Adrenal gland (tissue), 12 donors: ENCODE measurements around the gene C6orf15. TPM values are rescaled to one million over a fixed set of nuclear protein-coding genes. Genes with fewer than 3 reads are reported as not detected.

Source experiments
- DNase-seq, 7 donors: peaks; one replicate each; pipeline ENCODE4 v3.0.0-alpha.2; 2019 to 2020
- H3K27ac ChIP-seq, 5 donors: fragments of 200-600 bp; sonication (generic) in 4 of 5; 1 replicate in 3 of 5; 2 replicates in 2 of 5; pipeline versions ENCODE4 v1.5.1 to v1.8.0; 2016 to 2020; ENCODE audit warnings: mild to moderate bottlenecking in 1 of 5
- H3K27me3 ChIP-seq: fragments of 200-600 bp; 2 replicates; pipeline ENCODE4 v1.8.0; 2021
- H3K36me3 ChIP-seq, 2 donors: fragments of 200-600 bp; replicated peaks in 1 of 2; 1 replicate in 1 of 2; 2 replicates in 1 of 2; pipeline versions ENCODE4 v1.5.1 to v1.8.0; 2018 to 2022
- H3K4me1 ChIP-seq, 2 donors: fragments of 200-600 bp; replicated peaks in 1 of 2; 1 replicate in 1 of 2; 2 replicates in 1 of 2; pipeline versions ENCODE4 v1.5.1 to v1.8.0; 2018 to 2021
- H3K4me3 ChIP-seq, 4 donors: fragments of 200-600 bp; sonication (generic) in 3 of 4; one replicate each; pipeline ENCODE4 v1.5.1; 2016 to 2018
- H3K9me3 ChIP-seq, 3 donors: fragments of 200-600 bp; sonication (generic) in 1 of 3; replicated peaks in 1 of 3; 1 replicate in 2 of 3; 2 replicates in 1 of 3; pipeline versions ENCODE4 v1.5.1 to v1.8.0; 2016 to 2021
- CTCF ChIP-seq, 6 experiments: fragments of 450-650 bp in 4 of 6; fragments of 200-600 bp in 2 of 6; sonication (generic) in 1 of 6; IDR thresholded peaks; 1 replicate in 5 of 6; 2 replicates in 1 of 6; pipeline versions ENCODE4 v1.5.1 to v1.8.0; 2016 to 2021; ENCODE audit warnings: antibody characterized with exemption in 6 of 6, mild to moderate bottlenecking in 2 of 6, moderate library complexity in 1 of 6
- POLR2A ChIP-seq, 2 donors: fragments of 450-650 bp; IDR thresholded peaks; one replicate each; pipeline ENCODE4 v1.6.1; 2017; ENCODE audit warnings: antibody characterized with exemption in 2 of 2, mild to moderate bottlenecking in 2 of 2, moderate library complexity in 1 of 2
- WGBS, 4 donors: extraction: QIAGEN DNeasy Blood & Tissue Kit in 2 of 4; methylation state at CpG; one replicate each; pipeline versions ENCODE4 v1.1.5 to v1.1.7; 2013 to 2017; 5-methylcytosine and 5-hydroxymethylcytosine counted together
- intact Hi-C, 2 donors: fragments of 100-400 bp; cut with DNase I; formaldehyde crosslinking; loops; one replicate each; pipeline versions ENCODE4 v1.14.1 to v1.15.0; 2022 to 2023
- polyA plus RNA-seq, 3 donors: library from polyadenylated mRNA; stranded (reverse); fragments of 200-250 nt in 2 of 3; fragments of 350-450 nt in 1 of 3; fragmentation: Illumina TruSeq in 1 of 3; extraction: RNeasy Lipid Tissue Mini Kit (QIAGEN cat#74804) in 1 of 3; gene quantifications; one replicate each; pipeline ENCODE4 v1.2.3, GENCODE V29; 2013 to 2014
- total RNA-seq, 9 donors: library from RNA; depleted of rRNA in 4 of 9; stranded (reverse); fragments of >200 nt in 4 of 9; fragments of 120-200 nt in 1 of 9; fragmentation: NEBNext Ultra II Directional in 1 of 9; extraction: Animal tissue kit (Norgen Biotek cat#: 25700) in 1 of 9; gene quantifications; one replicate each; pipeline versions ENCODE4 v1.1.0 to v1.2.4, GENCODE V29; 2013 to 2023
- donor health status: healthy with polysubstance abuse.
- donor health status: Bipolar disorder and iron deficiency.
- donor health status: DM: yes; HTN: yes; CAD: no.
- donor health status: DM: no; HTN: no; CAD: no.
- donor health status: DM: no; HTN: no; CAD: no.
- donor health status: DM: yes; HTN: yes; CAD: no.

Gene C6orf15
- total and polyA plus RNA-seq, 12 donors, result not detected

DNA sequence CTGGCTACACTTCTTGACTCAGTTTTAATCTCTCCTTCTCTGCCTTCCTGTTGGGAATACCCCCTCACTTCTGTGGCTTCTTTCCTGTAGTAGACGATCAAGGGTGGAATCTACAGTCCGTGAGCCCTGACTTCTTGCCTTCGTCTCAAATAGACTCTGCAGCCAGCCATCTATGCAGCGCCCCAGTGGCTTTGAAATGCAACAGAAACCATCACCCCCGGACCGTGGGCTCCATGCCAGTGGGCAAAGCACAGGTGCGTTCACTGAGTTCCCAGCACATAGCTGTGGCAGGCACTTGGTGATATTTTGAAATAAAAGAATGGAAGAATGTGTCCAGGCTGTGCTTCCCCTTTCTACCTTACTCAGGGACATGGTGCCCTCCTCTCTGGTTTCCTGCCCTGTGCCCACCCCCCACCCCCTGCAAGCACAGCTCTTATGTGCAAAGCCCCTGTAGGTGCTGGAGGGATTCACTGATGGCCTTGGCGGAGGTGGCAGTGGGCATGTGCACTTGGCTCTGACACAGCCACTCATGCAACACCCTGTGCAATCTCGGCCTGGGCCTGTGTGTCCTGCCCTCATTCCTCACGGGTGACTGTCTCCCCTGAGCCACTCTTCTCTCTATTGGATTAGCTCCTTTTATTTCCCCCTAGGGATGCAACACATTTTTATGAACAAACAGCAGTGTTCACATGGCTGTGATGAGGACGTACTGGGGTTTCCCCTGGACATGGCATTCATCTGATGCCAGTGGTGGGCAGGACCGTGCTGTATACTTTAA lies 13.4 kb upstream of the C6orf15 start:
- H3K36me3 ChIP-seq, result no peaks in the 10 kb centered on the region
- DNase-seq, result no peak
- H3K27me3 ChIP-seq, result no peaks in the 10 kb centered on the region
- H3K4me3 ChIP-seq, result no peak overlapping the region
- H3K9me3 ChIP-seq, result no peaks in the 10 kb centered on the region
- 74 to 84% (median 76%) methylated on average over 10 to 12 of the region's 12 CpGs for WGBS, 4 donors
- H3K27ac ChIP-seq, result no peak overlapping the region
- TF ChIP-seq CTCF (IDR thresholded peaks at IDR 0.05) (no peak), POLR2A (IDR thresholded peaks at IDR 0.05) (no peak)
- intact Hi-C loops, result no loop called here
- peaks cover 0 to 5% of the 10 kb centered on the region in 2 donors for H3K4me1 ChIP-seq

GRCh38 chr6:31125162-31125561 lies 12.8 kb upstream of the C6orf15 start:
- Histone ChIP-seq H3K9me3 (no peaks in the 10 kb centered on the region), H3K36me3 (no peaks in the 10 kb centered on the region), H3K4me1 (peaks cover 0 to 5% of the 10 kb centered on the region in 2 donors), H3K27me3 (no peaks in the 10 kb centered on the region), H3K27ac (no peak overlapping the region), H3K4me3 (no peak overlapping the region)
- DNase-seq, result no peak
- intact Hi-C loops, result no loop called here
- 54 to 64% (median 55%) methylated on average over 7 to 8 of the region's 8 CpGs for WGBS, 4 donors
- TF ChIP-seq POLR2A (IDR thresholded peaks at IDR 0.05) (no peak), CTCF (IDR thresholded peaks at IDR 0.05) (no peak)

DNA sequence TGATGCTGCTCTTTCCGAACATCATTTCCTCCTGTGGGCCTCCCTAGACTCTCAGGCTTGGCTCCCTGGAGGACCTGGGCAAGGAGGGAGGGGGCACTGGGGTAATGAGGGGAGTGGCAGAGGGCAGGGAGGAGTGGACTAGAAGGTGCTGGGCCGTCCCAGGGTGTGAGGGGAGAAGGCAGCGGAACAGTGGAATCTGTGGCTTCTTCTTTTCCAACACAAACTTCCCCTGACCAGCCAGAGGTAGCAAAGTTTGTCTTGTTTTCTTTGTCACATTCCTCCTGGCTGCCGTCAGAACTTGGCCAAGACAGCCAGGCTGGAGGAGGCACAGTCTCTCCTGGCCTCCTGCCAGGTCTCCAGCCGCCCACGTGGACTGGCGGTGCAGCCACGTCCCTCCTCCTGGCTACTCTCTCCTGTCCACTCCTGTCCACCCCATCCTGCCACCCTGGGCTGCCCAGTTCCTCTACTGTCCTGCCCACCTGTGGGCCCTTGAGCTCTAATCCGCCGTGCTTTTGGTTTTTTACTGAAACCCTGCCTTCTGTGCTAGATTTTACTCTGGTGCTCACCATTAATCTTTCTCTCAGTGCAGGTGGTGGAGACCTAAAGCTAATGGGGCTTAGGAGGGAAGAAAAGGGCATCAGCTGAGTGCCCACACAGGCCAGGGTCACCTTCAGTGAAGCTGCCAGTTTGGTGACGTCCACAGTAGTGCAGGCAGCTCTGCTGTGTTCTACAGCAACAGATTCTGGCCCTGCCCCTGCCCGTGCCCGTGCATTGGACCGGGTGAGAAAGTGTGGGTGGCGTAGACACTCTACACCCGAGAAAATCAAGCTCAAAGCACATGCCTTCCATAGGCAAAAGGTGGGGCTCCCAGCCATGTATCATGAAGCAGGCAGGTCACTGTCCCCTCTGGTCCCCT lies 10.7 kb upstream of the C6orf15 start:
- no peaks in the 10 kb centered on the region for H3K9me3 ChIP-seq
- H3K27ac ChIP-seq, result no peak overlapping the region
- intact Hi-C loops, result no loop called here
- H3K36me3 ChIP-seq, result no peaks in the 10 kb centered on the region
- 34 to 44% (median 41%) methylated on average over 15 to 16 of the region's 16 CpGs for WGBS, 4 donors
- TF ChIP-seq POLR2A (IDR thresholded peaks at IDR 0.05) (no peak), CTCF (IDR thresholded peaks at IDR 0.05) (no peak)
- H3K27me3 ChIP-seq, result no peaks in the 10 kb centered on the region
- DNase-seq, result peak; percentile 71 to 91 (median 84)
- peaks cover 0 to 5% of the 10 kb centered on the region in 2 donors for H3K4me1 ChIP-seq
- no peak overlapping the region for H3K4me3 ChIP-seq

DNA sequence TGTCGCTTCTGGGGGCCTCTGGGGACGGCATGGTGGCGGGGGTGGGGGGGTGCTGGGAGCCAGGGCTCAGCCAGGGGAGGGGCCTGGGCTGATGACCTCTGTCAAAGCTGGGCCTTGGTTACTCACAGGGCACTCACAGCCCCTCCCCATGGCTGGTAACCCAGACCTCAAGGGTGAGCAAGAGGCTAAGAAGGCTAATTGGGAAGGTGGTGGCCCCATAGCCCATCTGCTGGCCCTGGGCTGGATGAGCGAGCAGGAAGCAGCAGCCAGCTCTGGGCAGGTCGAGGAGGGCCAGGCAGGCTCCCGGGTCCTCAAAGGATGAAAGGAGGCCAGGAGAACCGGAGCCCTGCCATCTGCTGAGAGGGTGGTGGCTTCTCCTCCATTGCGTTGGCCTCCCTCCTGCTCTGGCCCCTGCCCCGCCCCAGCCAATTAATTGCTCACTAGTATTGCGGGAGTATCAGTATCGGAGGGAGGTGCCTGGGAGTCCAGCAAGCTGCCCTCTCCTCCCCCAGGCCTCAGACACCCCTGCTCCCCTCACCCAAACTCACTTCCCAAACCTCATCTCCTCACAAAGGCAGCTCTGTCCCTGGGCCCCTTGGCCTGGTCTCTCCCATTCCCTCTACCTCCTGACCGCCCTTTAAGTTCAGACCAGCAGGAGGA lies 8.9 kb upstream of the C6orf15 start:
- DNase-seq, result no peak
- Histone ChIP-seq H3K9me3 (no peaks in the 10 kb centered on the region), H3K36me3 (no peaks in the 10 kb centered on the region), H3K4me3 (no peak overlapping the region), H3K4me1 (peaks cover 0 to 5% of the 10 kb centered on the region in 2 donors), H3K27me3 (no peaks in the 10 kb centered on the region), H3K27ac (no peak overlapping the region)
- no peak for TF ChIP-seq CTCF (IDR thresholded peaks at IDR 0.05)
- no peak for TF ChIP-seq POLR2A (IDR thresholded peaks at IDR 0.05)
- intact Hi-C loops, result no loop called here
- WGBS, 4 donors, result 78 to 89% (median 82%) methylated on average over 9 to 12 of the region's 12 CpGs
